CD4-positive, alpha-beta T cell (primary cell): ENCODE results near the gene GPC5. TPM values are rescaled to one million over a fixed set of nuclear protein-coding genes. Genes with fewer than 3 reads are reported as not detected.

Experiments used
- ATAC-seq: fragments of 200-7000 bp; cut with Tn5 transposase; one replicate; pipeline ENCODE4 v1.10.0; 2022; ENCODE audit warnings: mild to moderate bottlenecking; ENCODE audit not compliant: poor library complexity
- CTCF ChIA-PET: fragments of 350-600 bp; sonication (Branson Sonifier 250); formaldehyde crosslinking; loops from one replicate; lab custom pipeline; 2021; ENCODE audit warnings: antibody characterized with exemption, inconsistent platforms; lab: Charles Lee
- POLR2A ChIA-PET: fragments of 350-600 bp; sonication (Branson Sonifier 250); formaldehyde crosslinking; loops from one replicate; lab custom pipeline; 2021; ENCODE audit warnings: antibody characterized with exemption, inconsistent platforms; lab: Charles Lee
- DNase-seq, 14 experiments: peaks; one replicate each; pipeline ENCODE4 v3.0.0-alpha.2; 2013 to 2020; ENCODE audit warnings: mixed read lengths in 2 of 14
- H3K27ac ChIP-seq, 2 donors: one replicate each; pipeline versions ENCODE4 v1.5.1 to v1.7.0; 2013; ENCODE audit warnings: low read length in 2 of 2, low read depth in 1 of 2, mild to moderate bottlenecking in 1 of 2
- H3K27me3 ChIP-seq, 2 experiments: 1 replicate in 1 of 2; 2 replicates in 1 of 2; pipeline versions ENCODE4 v1.6.1 to v1.7.0; 2013; ENCODE audit warnings: low read length in 2 of 2, control low read depth in 1 of 2, mild to moderate bottlenecking in 1 of 2, moderate library complexity in 1 of 2; ENCODE audit not compliant: insufficient read depth in 2 of 2, control insufficient read depth in 1 of 2
- H3K36me3 ChIP-seq: one replicate; pipeline ENCODE4 v1.6.1; 2013; ENCODE audit warnings: low read length, control low read depth; ENCODE audit not compliant: insufficient read depth
- H3K4me1 ChIP-seq: one replicate; pipeline ENCODE4 v1.6.1; 2013; ENCODE audit warnings: low read length, control low read depth; ENCODE audit not compliant: insufficient read depth
- H3K4me3 ChIP-seq: one replicate; pipeline ENCODE4 v1.5.1; 2013; ENCODE audit warnings: mild to moderate bottlenecking, low read length, moderate library complexity
- H3K9me3 ChIP-seq, 2 experiments: 1 replicate in 1 of 2; 2 replicates in 1 of 2; pipeline versions ENCODE4 v1.6.1 to v1.7.0; 2013; ENCODE audit warnings: low read length in 2 of 2, mild to moderate bottlenecking in 2 of 2, control low read depth in 1 of 2, moderate library complexity in 1 of 2; ENCODE audit not compliant: control insufficient read depth in 1 of 2, insufficient read depth in 1 of 2
- H3K27ac Mint-ChIP-seq: one replicate; pipeline ENCODE4 v1.8.0; 2020; ENCODE audit warnings: mixed read lengths
- H3K27me3 Mint-ChIP-seq: one replicate; pipeline ENCODE4 v1.8.0; 2021; ENCODE audit warnings: mixed read lengths
- H3K36me3 Mint-ChIP-seq: one replicate; pipeline ENCODE4 v1.8.0; 2021; ENCODE audit warnings: low read depth, mixed read lengths
- H3K4me1 Mint-ChIP-seq: one replicate; pipeline ENCODE4 v1.8.0; 2021; ENCODE audit warnings: low read depth, mixed read lengths
- H3K4me3 Mint-ChIP-seq: one replicate; pipeline ENCODE4 v1.8.0; 2020; ENCODE audit warnings: mild to moderate bottlenecking, mixed read lengths
- H3K9me3 Mint-ChIP-seq: one replicate; pipeline ENCODE4 v1.8.0; 2020; ENCODE audit warnings: mixed read lengths
- intact Hi-C, 2 experiments: fragments of 100-400 bp; cut with DNase I in 1 of 2; cut with micrococcal nuclease in 1 of 2; formaldehyde crosslinking; loops; one replicate each; pipeline versions ENCODE4 v1.15.1 to v1.9.0; 2023 to 2025; cut with DNase I, micrococcal nuclease
- total RNA-seq, 174 experiments: library from RNA in 2 of 174; stranded (reverse) in 2 of 174; gene quantifications; one replicate each; pipeline ENCODE4 v1.2.3 and lab custom pipeline; 2021 to 2026
- TF ChIP-seq, protein P1 (sequence below): fragments of 200-600 bp; IDR thresholded peaks from one replicate; pipeline ENCODE4 v1.8.0; 2022; ENCODE audit warnings: antibody characterized with exemption, mild to moderate bottlenecking

GPC5 gene
- total RNA-seq, 2 experiments from 2014 or later, result not detected

GRCh38 chr13:91362908-91363307 is 35.5 kb upstream of the GPC5 start:
- H3K4me3 Mint-ChIP-seq, result no peak overlapping the region
- no peaks in the 10 kb centered on the region for H3K27me3 ChIP-seq
- TF ChIP-seq, protein P1, sequence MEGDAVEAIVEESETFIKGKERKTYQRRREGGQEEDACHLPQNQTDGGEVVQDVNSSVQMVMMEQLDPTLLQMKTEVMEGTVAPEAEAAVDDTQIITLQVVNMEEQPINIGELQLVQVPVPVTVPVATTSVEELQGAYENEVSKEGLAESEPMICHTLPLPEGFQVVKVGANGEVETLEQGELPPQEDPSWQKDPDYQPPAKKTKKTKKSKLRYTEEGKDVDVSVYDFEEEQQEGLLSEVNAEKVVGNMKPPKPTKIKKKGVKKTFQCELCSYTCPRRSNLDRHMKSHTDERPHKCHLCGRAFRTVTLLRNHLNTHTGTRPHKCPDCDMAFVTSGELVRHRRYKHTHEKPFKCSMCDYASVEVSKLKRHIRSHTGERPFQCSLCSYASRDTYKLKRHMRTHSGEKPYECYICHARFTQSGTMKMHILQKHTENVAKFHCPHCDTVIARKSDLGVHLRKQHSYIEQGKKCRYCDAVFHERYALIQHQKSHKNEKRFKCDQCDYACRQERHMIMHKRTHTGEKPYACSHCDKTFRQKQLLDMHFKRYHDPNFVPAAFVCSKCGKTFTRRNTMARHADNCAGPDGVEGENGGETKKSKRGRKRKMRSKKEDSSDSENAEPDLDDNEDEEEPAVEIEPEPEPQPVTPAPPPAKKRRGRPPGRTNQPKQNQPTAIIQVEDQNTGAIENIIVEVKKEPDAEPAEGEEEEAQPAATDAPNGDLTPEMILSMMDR, result no peak

GRCh38 chr13:91368101-91368500 is 30.3 kb upstream of the GPC5 start:
- Mint-ChIP-seq H3K27me3 (peaks cover 17% of the 10 kb centered on the region), H3K4me3 (no peak overlapping the region), H3K27ac (no peak overlapping the region), H3K4me1 (no peaks in the 10 kb centered on the region), H3K36me3 (no peaks in the 10 kb centered on the region), H3K9me3 (no peaks in the 10 kb centered on the region)
- Histone ChIP-seq H3K9me3 (no peaks in the 10 kb centered on the region), H3K36me3 (no peaks in the 10 kb centered on the region), H3K27ac (no peak overlapping the region), H3K27me3 (no peaks in the 10 kb centered on the region), H3K4me1 (no peaks in the 10 kb centered on the region), H3K4me3 (no peak overlapping the region)
- intact Hi-C loops, result no loop called here
- DNase-seq (no peak), ATAC-seq (no peak)
- ChIA-PET POLR2A (no interaction called here), CTCF (no interaction called here)
- TF ChIP-seq, protein P1, result no peak

More at GRCh38 chr13:91362908-91363307, 35.5 kb upstream of the GPC5 start:
- H3K9me3 Mint-ChIP-seq, result no peaks in the 10 kb centered on the region
- CTCF ChIA-PET, result no interaction called here
- no peaks in the 10 kb centered on the region for H3K27me3 Mint-ChIP-seq
- no peak overlapping the region for H3K4me3 ChIP-seq
- H3K36me3 Mint-ChIP-seq, result no peaks in the 10 kb centered on the region
- no peaks in the 10 kb centered on the region for H3K9me3 ChIP-seq
- peaks cover 21% of the 10 kb centered on the region for H3K4me1 Mint-ChIP-seq
- no peaks in the 10 kb centered on the region for H3K36me3 ChIP-seq
- H3K27ac Mint-ChIP-seq, result no peak overlapping the region
- ATAC-seq, result no peak
- intact Hi-C loops, result no loop called here
- H3K27ac ChIP-seq, result no peak overlapping the region
- POLR2A ChIA-PET, result no interaction called here
- no peaks in the 10 kb centered on the region for H3K4me1 ChIP-seq
- no peak for DNase-seq

DNA sequence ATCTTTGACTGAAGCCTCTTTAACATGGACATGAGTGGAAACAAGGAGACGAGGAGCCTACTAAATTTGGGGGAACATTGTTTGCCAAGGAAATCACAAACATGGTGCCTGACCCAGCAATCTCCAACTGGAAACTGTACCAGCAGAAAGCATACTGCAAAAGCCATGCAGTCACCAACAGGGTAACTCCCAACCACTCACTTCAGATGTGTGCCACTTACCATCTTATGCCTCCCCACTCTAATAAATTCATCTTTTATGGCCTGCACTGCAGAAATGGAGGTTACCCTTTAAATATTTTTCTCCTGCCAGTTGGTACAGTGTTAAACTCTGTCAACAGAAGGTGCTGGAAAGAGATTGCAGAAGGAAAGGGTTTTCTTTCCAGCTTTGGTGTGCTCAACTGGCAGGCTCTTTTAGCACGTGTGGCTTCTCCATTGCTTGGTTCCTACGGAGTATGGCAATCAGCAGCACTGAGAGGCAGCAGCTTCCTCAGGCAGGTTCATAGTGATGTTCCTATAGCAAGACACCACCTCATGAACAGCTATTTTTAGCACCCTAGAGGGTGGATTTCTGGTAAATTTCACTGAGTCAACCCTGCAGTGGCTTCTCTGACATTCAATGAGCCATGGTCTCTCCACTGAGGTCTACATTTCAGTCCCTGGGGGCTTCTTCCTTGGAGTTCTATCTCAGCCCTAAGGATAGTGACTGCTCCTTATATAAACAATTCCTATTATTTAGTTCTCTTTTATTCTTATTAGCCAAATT is 29.6 kb upstream of the GPC5 start:
- Histone ChIP-seq H3K4me1 (no peaks in the 10 kb centered on the region), H3K4me3 (no peak overlapping the region), H3K9me3 (no peaks in the 10 kb centered on the region), H3K36me3 (no peaks in the 10 kb centered on the region), H3K27ac (no peak overlapping the region), H3K27me3 (no peaks in the 10 kb centered on the region)
- Mint-ChIP-seq H3K27me3 (peaks cover 20% of the 10 kb centered on the region), H3K27ac (no peak overlapping the region), H3K4me3 (no peak overlapping the region), H3K36me3 (no peaks in the 10 kb centered on the region), H3K9me3 (no peaks in the 10 kb centered on the region), H3K4me1 (no peaks in the 10 kb centered on the region)
- ATAC-seq (no peak), DNase-seq (no peak)
- intact Hi-C loops, result no loop called here
- TF ChIP-seq, protein P1, result no peak
- ChIA-PET CTCF (no interaction called here), POLR2A (no interaction called here)
